HEK293 (cell line): ENCODE measurements around the gene GALNT10.

ENCODE experiments used
- CTCF ChIA-PET: fragments of 350-600 bp; formaldehyde crosslinking; extraction: SDS; loops from one replicate; lab custom pipeline; 2021; ENCODE audit warnings: antibody characterized with exemption; lab: Yijun Ruan, JAX
- POLR2A ChIA-PET: fragments of 300-600 bp; formaldehyde crosslinking; extraction: SDS; loops from one replicate; lab custom pipeline; 2020; ENCODE audit warnings: antibody characterized with exemption, inconsistent platforms; lab: Yijun Ruan, JAX
- H3K27ac ChIP-seq: fragments of 200-500 bp; sonication (Bioruptor generic); 2 replicates; pipeline ENCODE4 v1.5.1; 2014; ENCODE audit warnings: low read depth, low read length, control low read depth, inconsistent platforms; ENCODE audit errors: extremely low read depth
- H3K36me3 ChIP-seq, 2 experiments: fragments of 200-500 bp in 1 of 2; sonication (Bioruptor generic) in 1 of 2; 1 replicate in 1 of 2; 2 replicates in 1 of 2; pipeline ENCODE4 v1.5.1; 2014 to 2017; ENCODE audit warnings: inconsistent platforms in 2 of 2, low read length in 2 of 2; ENCODE audit not compliant: control insufficient read depth in 2 of 2, insufficient read depth in 1 of 2
- H3K4me1 ChIP-seq: fragments of 200-500 bp; sonication (Bioruptor generic); 2 replicates; pipeline ENCODE4 v1.5.1; 2014; ENCODE audit warnings: mild to moderate bottlenecking, low read length, inconsistent platforms; ENCODE audit not compliant: control insufficient read depth, insufficient read depth
- H3K4me3 ChIP-seq: 2 replicates; pipeline ENCODE4 v1.5.1; 2011; ENCODE audit warnings: low read depth, mild to moderate bottlenecking, control low read depth, low read length, moderate library complexity
- H3K9me3 ChIP-seq: fragments of 200-500 bp; sonication (Bioruptor generic); 2 replicates; pipeline ENCODE4 v1.5.1; 2014; ENCODE audit warnings: low read depth, low read length, inconsistent platforms; ENCODE audit not compliant: control insufficient read depth, insufficient read depth
- KLF16 ChIP-seq: fragments of 450-650 bp; formaldehyde crosslinking; IDR thresholded peaks from 2 replicates; pipeline ENCODE4 v1.5.1; 2017; ENCODE audit warnings: missing biosample characterization, missing genetic modification characterization
- PRDM6 ChIP-seq: fragments of 450-650 bp; formaldehyde crosslinking; IDR thresholded peaks from 2 replicates; pipeline ENCODE4 v1.5.1; 2017; ENCODE audit warnings: missing biosample characterization, missing genetic modification characterization
- TRIM28 ChIP-seq: IDR thresholded peaks from 2 replicates; pipeline ENCODE4 v1.6.1; 2011; ENCODE audit warnings: low read length, control low read depth, borderline replicate concordance
- ZBTB17 ChIP-seq: fragments of 450-650 bp; formaldehyde crosslinking; IDR thresholded peaks from 2 replicates; pipeline ENCODE4 v1.5.1; 2016; ENCODE audit warnings: missing biosample characterization, missing genetic modification characterization
- ZNF24 ChIP-seq: fragments of 450-650 bp; formaldehyde crosslinking; IDR thresholded peaks from 2 replicates; pipeline ENCODE4 v1.5.1; 2016; ENCODE audit warnings: missing biosample characterization, missing genetic modification characterization
- ZNF248 ChIP-seq: fragments of 450-650 bp; formaldehyde crosslinking; IDR thresholded peaks from 2 replicates; pipeline ENCODE4 v1.5.1; 2017; ENCODE audit warnings: missing biosample characterization, missing genetic modification characterization
- ZNF324 ChIP-seq: fragments of 450-650 bp; formaldehyde crosslinking; IDR thresholded peaks from 2 replicates; pipeline ENCODE4 v1.5.1; 2016; ENCODE audit warnings: missing biosample characterization, missing genetic modification characterization
- ZNF341 ChIP-seq: fragments of 450-650 bp; formaldehyde crosslinking; IDR thresholded peaks from 2 replicates; pipeline ENCODE4; 2016; ENCODE audit warnings: low read depth, missing biosample characterization, missing genetic modification characterization
- ZNF362 ChIP-seq: fragments of 450-650 bp; formaldehyde crosslinking; IDR thresholded peaks from 2 replicates; pipeline ENCODE4 v1.5.1; 2016; ENCODE audit warnings: missing biosample characterization, missing genetic modification characterization
- ZNF645 ChIP-seq: fragments of 450-650 bp; formaldehyde crosslinking; IDR thresholded peaks from 2 replicates; pipeline ENCODE4; 2016; ENCODE audit warnings: missing biosample characterization, missing genetic modification characterization
- ZNF658 ChIP-seq: fragments of 450-650 bp; formaldehyde crosslinking; IDR thresholded peaks from 2 replicates; pipeline ENCODE4; 2016; ENCODE audit warnings: missing biosample characterization, missing genetic modification characterization
- ZNF768 ChIP-seq: fragments of 450-650 bp; formaldehyde crosslinking; IDR thresholded peaks from 2 replicates; pipeline ENCODE4 v1.5.1; 2018; ENCODE audit warnings: missing biosample characterization, mild to moderate bottlenecking, missing genetic modification characterization
- TF ChIP-seq, protein P1 (sequence below): fragments of 450-650 bp; formaldehyde crosslinking; IDR thresholded peaks from 2 replicates; pipeline ENCODE4 v1.5.0; 2017; ENCODE audit warnings: missing biosample characterization, missing genetic modification characterization, borderline replicate concordance

The GALNT10 gene

GRCh38 chr5:154162539-154163151 is 27.9 kb upstream of the GALNT10 start:
- CTCF ChIA-PET, result interaction anchor here (0.7 to 1.6 kb wide), 3 partner anchors 13 to 198 kb away, joined by 3 to 7 read pairs (median 3); no protein-coding TSS in a partner anchor

GRCh38 chr5:154163327-154164248 is 26.9 kb upstream of the GALNT10 start:
- Histone ChIP-seq H3K4me1 (no peaks in the 10 kb centered on the region), H3K4me3 (no peak overlapping the region), H3K27ac (no peak overlapping the region), H3K9me3 (no peaks in the 10 kb centered on the region), H3K36me3 (no peaks in the 10 kb centered on the region)
- CTCF ChIA-PET, result interaction anchor here (0.7 to 1.6 kb wide), 4 partner anchors 12 to 198 kb away, joined by 3 to 7 read pairs (median 3); no protein-coding TSS in a partner anchor
- TF ChIP-seq ZNF362, result no peak
- no peak for TF ChIP-seq ZNF24 (tag by site-specific recombination)
- TF ChIP-seq KLF16 (tag by site-specific recombination), result no peak
- 0 out of 2 replicates have a peak, but pooled peaks have one; percentile 70 for TF ChIP-seq ZNF768 (tag by site-specific recombination)
- POLR2A ChIA-PET, result interaction anchor here (0.6 to 1.1 kb wide), 2 partner anchors 11 to 19 kb away, joined by 4 to 6 read pairs; no protein-coding TSS in a partner anchor

More at GRCh38 chr5:154162539-154163151, 27.9 kb upstream of the GALNT10 start:
- Histone ChIP-seq H3K4me3 (no peak overlapping the region), H3K9me3 (no peaks in the 10 kb centered on the region), H3K36me3 (no peaks in the 10 kb centered on the region), H3K27ac (no peak overlapping the region), H3K4me1 (no peaks in the 10 kb centered on the region)
- TF ChIP-seq ZNF645, result no peak
- TF ChIP-seq ZNF248 (tag by site-specific recombination), result no peak
- no peak for TF ChIP-seq ZNF324 (tag by site-specific recombination)
- peak; percentile 60; the same call in 1 of the 2 replicates for TF ChIP-seq TRIM28
- TF ChIP-seq ZBTB17 (tag by site-specific recombination), result peak; percentile 74
- TF ChIP-seq ZNF658 (tag by site-specific recombination), result no peak
- POLR2A ChIA-PET, result interaction anchor here (0.6 kb wide), 1 partner anchor 18 kb away, joined by 4 read pairs; no protein-coding TSS in a partner anchor

- POLR2A ChIA-PET, result interaction anchor here (1.1 kb wide), 1 partner anchor 10 kb away, joined by 6 read pairs; no protein-coding TSS in a partner anchor
- no peak overlapping the region for H3K27ac ChIP-seq
- CTCF ChIA-PET, result interaction anchor here (0.7 to 1.6 kb wide), 4 partner anchors 11 to 199 kb away, joined by 3 to 7 read pairs (median 3); no protein-coding TSS in a partner anchor
- no peaks in the 10 kb centered on the region for H3K36me3 ChIP-seq
- H3K9me3 ChIP-seq, result no peaks in the 10 kb centered on the region
- H3K4me3 ChIP-seq, result no peak overlapping the region
- TF ChIP-seq, protein P1, sequence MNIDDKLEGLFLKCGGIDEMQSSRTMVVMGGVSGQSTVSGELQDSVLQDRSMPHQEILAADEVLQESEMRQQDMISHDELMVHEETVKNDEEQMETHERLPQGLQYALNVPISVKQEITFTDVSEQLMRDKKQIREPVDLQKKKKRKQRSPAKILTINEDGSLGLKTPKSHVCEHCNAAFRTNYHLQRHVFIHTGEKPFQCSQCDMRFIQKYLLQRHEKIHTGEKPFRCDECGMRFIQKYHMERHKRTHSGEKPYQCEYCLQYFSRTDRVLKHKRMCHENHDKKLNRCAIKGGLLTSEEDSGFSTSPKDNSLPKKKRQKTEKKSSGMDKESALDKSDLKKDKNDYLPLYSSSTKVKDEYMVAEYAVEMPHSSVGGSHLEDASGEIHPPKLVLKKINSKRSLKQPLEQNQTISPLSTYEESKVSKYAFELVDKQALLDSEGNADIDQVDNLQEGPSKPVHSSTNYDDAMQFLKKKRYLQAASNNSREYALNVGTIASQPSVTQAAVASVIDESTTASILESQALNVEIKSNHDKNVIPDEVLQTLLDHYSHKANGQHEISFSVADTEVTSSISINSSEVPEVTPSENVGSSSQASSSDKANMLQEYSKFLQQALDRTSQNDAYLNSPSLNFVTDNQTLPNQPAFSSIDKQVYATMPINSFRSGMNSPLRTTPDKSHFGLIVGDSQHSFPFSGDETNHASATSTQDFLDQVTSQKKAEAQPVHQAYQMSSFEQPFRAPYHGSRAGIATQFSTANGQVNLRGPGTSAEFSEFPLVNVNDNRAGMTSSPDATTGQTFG (tag by site-specific recombination), result no peak
- TF ChIP-seq PRDM6 (tag by site-specific recombination) (peak; percentile 64; the same call in 1 of the 2 replicates), KLF16 (tag by site-specific recombination) (no peak), ZNF341 (tag by site-specific recombination) (no peak)
- TF ChIP-seq, all 188 proteins: peak for 1
- no peaks in the 10 kb centered on the region for H3K4me1 ChIP-seq
Observed at GRCh38 chr5:154164249-154164581, 26.3 kb upstream of the GALNT10 start.
